HFF-Myc (cell line): ENCODE measurements around the gene KRIT1.

Experiments
- DNase-seq: peaks from one replicate; pipeline ENCODE4 v3.0.0-alpha.2; 2011; ENCODE audit warnings: low read depth; ENCODE audit errors: extremely low read depth
- H3K4me3 ChIP-seq: replicated peaks from 2 replicates; pipeline ENCODE4 v1.5.1; 2011; ENCODE audit warnings: low read depth, mild to moderate bottlenecking, control low read depth, low read length
- CTCF ChIP-seq: IDR thresholded peaks from 2 replicates; pipeline ENCODE4 v1.5.1; 2012; ENCODE audit warnings: mild to moderate bottlenecking, low read depth, low read length, control low read depth; ENCODE audit errors: missing control alignments

KRIT1 gene

GRCh38 chr7:92245487-92246359 is at the start of gene KRIT1, which contains the start of gene ANKIB1:
TSS of gene KRIT1 (minus strand) at chr7:92245914. CDS start at chr7:92242135, 3,779 bp downstream.
TSS of gene ANKIB1 (plus strand) at chr7:92245974. CDS start at chr7:92294979, 49,005 bp downstream.
- TF ChIP-seq CTCF, result peak; percentile 2
- peak; percentile 38 for DNase-seq
- H3K4me3 ChIP-seq, result peak within 1 kb of the TSS; percentile 93

GRCh38 chr7:92295391-92295790 is 49.7 kb upstream of the KRIT1 start:
- no peak for TF ChIP-seq CTCF
- H3K4me3 ChIP-seq, result no peak overlapping the region

DNA sequence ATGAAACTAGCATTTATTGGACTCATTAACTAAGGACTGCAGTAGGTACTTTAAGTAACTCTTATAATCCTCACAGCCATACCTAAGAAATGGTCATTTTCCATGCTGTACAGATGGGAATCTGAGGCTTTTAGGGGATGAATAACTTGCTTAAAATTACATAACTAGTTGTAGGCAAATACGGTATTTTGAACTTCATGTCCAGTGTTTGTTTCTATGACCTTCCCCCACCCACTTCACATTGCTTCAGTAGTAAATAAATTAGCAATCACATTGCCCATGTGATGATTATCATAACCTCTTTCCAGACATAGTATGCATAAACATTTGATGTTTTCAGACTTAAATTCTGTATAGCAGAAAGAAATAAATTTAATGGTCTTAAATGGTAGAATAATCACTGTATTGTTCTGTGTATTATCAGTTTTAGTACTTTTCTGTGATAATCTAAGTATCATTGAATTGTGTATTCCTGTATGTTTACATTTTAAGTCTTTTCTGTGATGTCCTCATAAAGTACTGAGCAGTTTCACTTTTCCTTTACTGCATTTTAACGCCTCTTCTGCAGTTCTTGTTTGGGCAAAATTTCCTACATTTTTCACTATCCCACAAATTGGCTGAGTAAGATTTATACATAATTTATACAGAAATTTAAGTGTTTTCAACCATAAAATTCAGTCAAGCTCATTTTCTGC is 48.3 kb upstream of the KRIT1 start:
- H3K4me3 ChIP-seq, result no peak overlapping the region
- DNase-seq, result no peak
- TF ChIP-seq CTCF, result no peak

More at GRCh38 chr7:92295391-92295790, 49.7 kb upstream of the KRIT1 start:
- DNase-seq, result no peak

DNA sequence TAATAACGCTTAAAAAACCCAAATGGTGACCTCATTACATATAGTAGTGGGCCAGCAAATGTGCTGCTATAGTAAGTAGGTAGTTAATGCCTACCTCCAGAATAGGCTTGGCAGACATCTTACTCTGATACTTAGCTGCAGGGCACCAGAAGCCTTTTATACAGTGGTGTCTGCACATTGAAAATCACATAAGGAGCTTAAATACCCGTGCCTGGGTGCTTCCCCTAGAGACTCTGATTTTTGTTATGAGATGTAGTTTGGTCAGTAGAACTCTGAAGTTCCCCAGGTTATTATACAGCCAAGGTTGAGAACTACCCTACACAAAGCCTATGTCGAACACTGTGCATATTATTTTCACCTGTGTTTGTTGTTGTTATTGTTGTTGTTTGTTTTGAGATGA is 47.3 kb upstream of the KRIT1 start:
- H3K4me3 ChIP-seq, result no peak overlapping the region
- no peak for DNase-seq
- no peak for TF ChIP-seq CTCF

DNA sequence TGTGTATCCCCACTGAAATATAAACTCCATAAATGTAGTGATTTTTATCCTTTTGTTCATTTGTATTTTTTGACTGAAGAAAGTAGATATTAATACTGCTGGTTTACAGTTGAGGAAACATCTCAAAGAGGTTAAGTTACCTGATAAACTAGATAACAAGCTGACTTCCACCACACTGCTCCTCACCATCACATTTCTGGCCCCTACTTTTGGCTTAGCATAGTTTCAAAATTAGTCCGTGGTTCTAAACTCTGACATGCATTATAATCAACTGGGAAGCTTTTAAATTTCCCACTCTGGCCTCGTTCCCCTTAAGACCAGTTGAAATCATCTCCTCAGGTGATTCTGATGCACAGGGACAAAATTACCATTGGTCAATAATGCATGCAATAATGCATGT is 43.6 kb upstream of the KRIT1 start:
- H3K4me3 ChIP-seq, result no peak overlapping the region
- no peak for TF ChIP-seq CTCF
- no peak for DNase-seq

DNA sequence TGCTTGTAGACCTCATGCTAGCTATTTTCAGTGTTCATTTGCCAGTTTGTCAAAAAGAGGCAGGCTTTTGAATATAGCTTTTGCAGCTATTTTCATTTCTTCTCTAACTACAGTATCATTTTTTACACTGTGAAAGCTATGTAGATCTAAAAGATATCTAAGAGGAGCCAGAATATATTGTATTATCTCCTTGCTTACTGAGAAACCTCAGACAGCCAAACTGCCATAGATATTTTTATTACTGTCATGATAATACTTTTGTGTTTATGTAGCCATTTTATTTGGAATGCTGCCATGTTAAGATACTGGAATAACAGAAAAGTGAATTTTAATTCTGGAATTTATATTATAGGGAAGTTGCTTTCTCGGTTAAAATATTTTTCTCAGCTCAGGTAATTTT is 37.2 kb upstream of the KRIT1 start:
- DNase-seq, result no peak
- TF ChIP-seq CTCF, result no peak
- H3K4me3 ChIP-seq, result no peak overlapping the region
